GM23338 (cell line): ENCODE results near the gene CRTC3. TPM values are rescaled to one million over a fixed set of nuclear protein-coding genes. Genes with fewer than 3 reads are reported as not detected.
A peak's percentile ranks its signal among the peaks of the same experiment; 100 is the strongest.

Experiments used
- ATAC-seq: fragments of 200-7000 bp; cut with Tn5 transposase; 3 replicates; pipeline ENCODE4 v1.9.1; 2020
- DNase-seq: peaks from one replicate; pipeline ENCODE4 v3.0.0-alpha.2; 2015; ENCODE audit warnings: low spot score
- H2AFZ ChIP-seq: fragments of 200-600 bp; sonication (generic); 2 replicates; pipeline ENCODE4 v1.8.0; 2016; ENCODE audit warnings: antibody characterized with exemption, mild to moderate bottlenecking, moderate library complexity
- H3F3A ChIP-seq: fragments of 200-600 bp; sonication (generic); replicated peaks from 2 replicates; pipeline ENCODE4 v1.8.0; 2017; ENCODE audit warnings: antibody characterized with exemption, mixed run types, low read depth
- H3K27ac ChIP-seq: fragments of 200-600 bp; sonication (generic); 2 replicates; pipeline ENCODE4 v1.6.1; 2016; ENCODE audit warnings: low read depth
- H3K27me3 ChIP-seq: fragments of 200-600 bp; sonication (generic); 2 replicates; pipeline ENCODE4 v1.8.0; 2016; ENCODE audit warnings: mild to moderate bottlenecking, mixed run types, moderate library complexity; ENCODE audit not compliant: insufficient read depth
- H3K36me3 ChIP-seq: fragments of 200-600 bp; sonication (generic); 2 replicates; pipeline ENCODE4 v1.8.0; 2016; ENCODE audit warnings: mild to moderate bottlenecking; ENCODE audit not compliant: insufficient read depth
- H3K4me1 ChIP-seq: fragments of 200-600 bp; sonication (generic); 2 replicates; pipeline ENCODE4 v1.8.0; 2016; ENCODE audit warnings: mild to moderate bottlenecking, moderate library complexity; ENCODE audit not compliant: insufficient read depth
- H3K4me2 ChIP-seq: fragments of 200-600 bp; sonication (generic); 2 replicates; pipeline ENCODE4 v1.7.1; 2017; ENCODE audit warnings: mixed run types
- H3K4me3 ChIP-seq: fragments of 200-600 bp; sonication (generic); 2 replicates; pipeline ENCODE4 v1.6.1; 2016; ENCODE audit warnings: mixed run types
- H3K79me2 ChIP-seq: fragments of 200-600 bp; sonication (generic); replicated peaks from 2 replicates; pipeline ENCODE4 v1.8.0; 2017; ENCODE audit warnings: mild to moderate bottlenecking; ENCODE audit not compliant: insufficient read depth
- H3K9me2 ChIP-seq: fragments of 200-600 bp; sonication (generic); 2 replicates; pipeline ENCODE4 v1.8.0; 2017; ENCODE audit not compliant: insufficient read depth
- H4K20me1 ChIP-seq: fragments of 200-600 bp; sonication (generic); replicated peaks from 2 replicates; pipeline ENCODE4 v1.8.0; 2017; ENCODE audit warnings: mild to moderate bottlenecking; ENCODE audit not compliant: insufficient read depth
- H3K27ac Mint-ChIP-seq: 2 replicates; pipeline ENCODE4 v1.8.0; 2020; ENCODE audit warnings: inconsistent platforms, mild to moderate bottlenecking, moderate library complexity, mixed read lengths
- H3K27me3 Mint-ChIP-seq: 3 replicates; pipeline ENCODE4 v1.8.0; 2022; ENCODE audit warnings: low read depth, mild to moderate bottlenecking, moderate library complexity, mixed read lengths, inconsistent platforms; ENCODE audit not compliant: insufficient read depth, poor library complexity
- H3K36me3 Mint-ChIP-seq: 3 replicates; pipeline ENCODE4 v1.8.0; 2021; ENCODE audit warnings: low read depth, mild to moderate bottlenecking, inconsistent platforms, moderate library complexity, mixed read lengths
- H3K4me1 Mint-ChIP-seq: 3 replicates; pipeline ENCODE4 v1.8.0; 2020; ENCODE audit warnings: mild to moderate bottlenecking, inconsistent platforms, mixed read lengths
- H3K4me3 Mint-ChIP-seq: 3 replicates; pipeline ENCODE4 v1.8.0; 2021; ENCODE audit warnings: moderate library complexity, mild to moderate bottlenecking, inconsistent platforms, mixed read lengths
- H3K9me3 Mint-ChIP-seq: 3 replicates; pipeline ENCODE4 v1.8.0; 2020; ENCODE audit warnings: moderate library complexity, mild to moderate bottlenecking, inconsistent platforms, mixed read lengths
- CTCF ChIP-seq, 2 experiments: fragments of 200-600 bp in 1 of 2; sonication (generic) in 1 of 2; conservative IDR thresholded peaks; 2 replicates each; pipeline versions ENCODE4 v1.5.1 to v1.6.1; 2016 to 2017; ENCODE audit warnings: antibody characterized with exemption in 2 of 2, low read depth in 2 of 2, mild to moderate bottlenecking in 2 of 2, moderate library complexity in 1 of 2
- ETS1 ChIP-seq: IDR thresholded peaks from 2 replicates; pipeline ENCODE4 v1.6.1; 2016; ENCODE audit warnings: antibody characterized with exemption
- EZH2 ChIP-seq: fragments of 200-600 bp; sonication (generic); IDR thresholded peaks from one replicate; pipeline ENCODE4 v1.8.0; 2017; ENCODE audit warnings: antibody characterized with exemption, mild to moderate bottlenecking, low read depth; ENCODE audit not compliant: unreplicated experiment
- NANOG ChIP-seq: IDR thresholded peaks from 2 replicates; pipeline ENCODE4 v1.6.1; 2016; ENCODE audit warnings: antibody characterized with exemption, borderline replicate concordance
- long read RNA-seq: library from polyadenylated mRNA; unstranded; transcript quantifications from one replicate; pipeline ENCODE4 v2.0.0, GENCODE V29; 2020; ENCODE audit not compliant: unreplicated experiment
- polyA plus RNA-seq: library from polyadenylated mRNA; unstranded; fragments of >200 nt; fragmentation: Nextera tagmentation; extraction: Ambion mirVana; gene quantifications from 2 replicates; pipeline ENCODE4 v1.2.1, GENCODE V29; 2016
- total RNA-seq: library from RNA; depleted of rRNA; stranded (reverse); fragments of >200 nt; shearing (Covaris generic); gene quantifications from 2 replicates; pipeline ENCODE4 v1.2.3, GENCODE V29; 2014; rRNA removed
- TF ChIP-seq, protein P1 (sequence below): IDR thresholded peaks from one replicate; pipeline ENCODE4 v1.6.1; 2018; ENCODE audit warnings: antibody characterized with exemption; ENCODE audit not compliant: unreplicated experiment

CRTC3 gene
- total RNA-seq (3.8 and 6.5 TPM in 2 replicates), polyA plus RNA-seq (1.2 and 2.8 TPM in 2 replicates)
- long read RNA-seq, result 0 reads

DNA sequence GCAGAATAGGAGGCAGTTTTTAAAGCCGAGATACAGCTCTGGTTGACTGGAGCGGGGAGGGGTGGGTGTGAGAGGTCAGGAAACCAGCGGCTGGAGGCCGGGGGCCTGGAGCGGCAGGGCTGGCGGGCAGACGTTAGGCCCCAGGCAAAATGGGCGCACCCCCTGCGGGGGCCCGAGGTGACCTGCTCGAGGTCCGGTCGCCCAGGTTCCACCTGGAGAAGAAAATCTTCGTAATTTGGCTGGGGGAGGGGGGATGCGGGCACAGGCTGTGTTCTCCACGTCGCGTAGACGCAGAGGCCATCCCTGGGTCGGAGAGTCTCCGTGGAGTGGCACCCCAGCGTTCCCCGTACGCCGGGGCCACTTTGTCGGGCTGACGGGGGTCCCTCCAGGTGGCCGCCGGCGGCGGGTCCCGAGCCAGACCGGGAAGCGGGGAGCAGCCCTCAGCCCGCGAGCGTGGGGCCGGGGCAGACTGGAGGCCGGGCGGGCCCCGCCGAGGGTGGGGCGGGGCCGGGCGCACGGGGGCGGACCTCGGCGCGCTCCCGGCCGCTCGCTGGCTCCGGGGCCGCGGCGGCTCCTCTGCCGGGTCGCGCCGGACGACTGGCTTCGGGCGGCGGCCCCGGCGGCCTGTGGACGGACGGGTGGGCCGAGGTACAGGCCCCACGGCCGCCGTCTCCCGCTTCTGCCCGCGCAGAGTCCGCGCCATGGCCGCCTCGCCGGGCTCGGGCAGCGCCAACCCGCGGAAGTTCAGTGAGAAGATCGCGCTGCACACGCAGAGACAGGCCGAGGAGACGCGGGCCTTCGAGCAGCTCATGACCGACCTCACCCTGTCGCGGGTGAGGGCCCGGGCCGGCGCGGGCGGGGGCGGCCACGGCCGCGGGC is at the start of gene CRTC3:
Gene CRTC3 (plus strand): TSS at position 553 of the 879 bp plus-strand sequence. CDS start 149 bp downstream, at position 702.
- Histone ChIP-seq H3K27me3 (peaks cover 51% of the 10 kb centered on the region), H3K9me2 (peaks cover 4% of the 10 kb centered on the region; the same call in 1 of the 2 replicates), H3K36me3 (no peaks in the 10 kb centered on the region), H4K20me1 (peaks cover 8% of the 10 kb centered on the region; the same call in 1 of the 2 replicates), H3K4me1 (no peaks in the 10 kb centered on the region), H3F3A (peaks cover 3% of the 10 kb centered on the region; the same call in 1 of the 2 replicates), H3K27ac (no peak within 1 kb of the TSS), H3K4me2 (peak within 1 kb of the TSS; percentile 95), H3K79me2 (no peaks in the 10 kb centered on the region), H3K4me3 (peak within 1 kb of the TSS; percentile 79), H2AFZ (peak within 1 kb of the TSS; percentile 97)
- Mint-ChIP-seq H3K27me3 (peaks cover 34% of the 10 kb centered on the region), H3K4me1 (peaks cover 7% of the 10 kb centered on the region), H3K36me3 (no peaks in the 10 kb centered on the region; the same call in 2 of the 3 replicates), H3K4me3 (peak within 1 kb of the TSS; percentile 80), H3K9me3 (0 out of 3 replicates have a peak, but pooled peaks cover 3% of the 10 kb centered on the region), H3K27ac (no peak within 1 kb of the TSS)
- TF ChIP-seq EZH2 (peak; percentile 61), CTCF (conservative IDR thresholded peaks at IDR 0.05; ENCODE audit: low read depth in 2 of 2) (peak in 1 of 2 experiments; percentile 22; a peak in 1 of 4 replicates)
- TF ChIP-seq, protein P1, sequence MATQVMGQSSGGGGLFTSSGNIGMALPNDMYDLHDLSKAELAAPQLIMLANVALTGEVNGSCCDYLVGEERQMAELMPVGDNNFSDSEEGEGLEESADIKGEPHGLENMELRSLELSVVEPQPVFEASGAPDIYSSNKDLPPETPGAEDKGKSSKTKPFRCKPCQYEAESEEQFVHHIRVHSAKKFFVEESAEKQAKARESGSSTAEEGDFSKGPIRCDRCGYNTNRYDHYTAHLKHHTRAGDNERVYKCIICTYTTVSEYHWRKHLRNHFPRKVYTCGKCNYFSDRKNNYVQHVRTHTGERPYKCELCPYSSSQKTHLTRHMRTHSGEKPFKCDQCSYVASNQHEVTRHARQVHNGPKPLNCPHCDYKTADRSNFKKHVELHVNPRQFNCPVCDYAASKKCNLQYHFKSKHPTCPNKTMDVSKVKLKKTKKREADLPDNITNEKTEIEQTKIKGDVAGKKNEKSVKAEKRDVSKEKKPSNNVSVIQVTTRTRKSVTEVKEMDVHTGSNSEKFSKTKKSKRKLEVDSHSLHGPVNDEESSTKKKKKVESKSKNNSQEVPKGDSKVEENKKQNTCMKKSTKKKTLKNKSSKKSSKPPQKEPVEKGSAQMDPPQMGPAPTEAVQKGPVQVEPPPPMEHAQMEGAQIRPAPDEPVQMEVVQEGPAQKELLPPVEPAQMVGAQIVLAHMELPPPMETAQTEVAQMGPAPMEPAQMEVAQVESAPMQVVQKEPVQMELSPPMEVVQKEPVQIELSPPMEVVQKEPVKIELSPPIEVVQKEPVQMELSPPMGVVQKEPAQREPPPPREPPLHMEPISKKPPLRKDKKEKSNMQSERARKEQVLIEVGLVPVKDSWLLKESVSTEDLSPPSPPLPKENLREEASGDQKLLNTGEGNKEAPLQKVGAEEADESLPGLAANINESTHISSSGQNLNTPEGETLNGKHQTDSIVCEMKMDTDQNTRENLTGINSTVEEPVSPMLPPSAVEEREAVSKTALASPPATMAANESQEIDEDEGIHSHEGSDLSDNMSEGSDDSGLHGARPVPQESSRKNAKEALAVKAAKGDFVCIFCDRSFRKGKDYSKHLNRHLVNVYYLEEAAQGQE, result no peak
- DNase-seq (peak; percentile 48), ATAC-seq (peak; percentile 81)

DNA sequence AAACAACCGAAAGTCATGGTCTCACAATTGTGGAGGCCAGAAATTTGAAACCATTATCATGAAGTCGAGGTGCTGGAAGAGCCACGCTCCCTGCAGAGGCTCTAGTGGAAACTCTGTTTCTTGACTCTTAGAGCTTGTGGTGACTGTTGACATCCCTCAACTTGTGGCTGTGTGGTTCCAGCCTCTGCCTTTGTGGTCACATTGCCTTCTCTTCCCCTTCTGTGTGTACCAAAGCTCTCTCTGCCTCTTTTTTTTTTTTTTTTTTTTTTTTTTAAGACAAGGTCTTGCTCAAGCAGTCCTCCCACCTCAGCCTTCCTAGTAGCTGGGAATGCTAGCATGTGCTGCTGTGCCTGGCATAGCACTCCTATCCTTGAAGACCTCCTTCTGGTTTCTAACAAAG is 48.7 kb upstream of the CRTC3 start:
- Histone ChIP-seq H4K20me1 (no peaks in the 10 kb centered on the region), H3K4me1 (no peaks in the 10 kb centered on the region), H3F3A (0 out of 2 replicates have a peak, but pooled peaks cover 6% of the 10 kb centered on the region), H3K27me3 (no peaks in the 10 kb centered on the region), H3K9me2 (no peaks in the 10 kb centered on the region), H3K4me3 (no peak overlapping the region), H3K36me3 (peaks cover 43% of the 10 kb centered on the region), H3K4me2 (no peak overlapping the region), H3K79me2 (no peaks in the 10 kb centered on the region), H2AFZ (no peak overlapping the region), H3K27ac (no peak overlapping the region)
- no peaks in the 10 kb centered on the region for H3K27me3 Mint-ChIP-seq
- no peaks in the 10 kb centered on the region for H3K9me3 Mint-ChIP-seq
- H3K36me3 Mint-ChIP-seq, result peaks cover 52% of the 10 kb centered on the region
- no peak for DNase-seq
- no peak for ATAC-seq
- no peak overlapping the region for H3K4me3 Mint-ChIP-seq
- no peak overlapping the region for H3K27ac Mint-ChIP-seq
- TF ChIP-seq NANOG (no peak), ETS1 (no peak), CTCF (conservative IDR thresholded peaks at IDR 0.05; ENCODE audit: low read depth in 2 of 2) (no peak)
- no peaks in the 10 kb centered on the region for H3K4me1 Mint-ChIP-seq
